Hepatic stellate cell (primary cell): Measurements from ENCODE around the gene PDX1.

Experiments
- DNase-seq: peaks from one replicate; pipeline ENCODE4 v3.0.0; 2011; ENCODE audit warnings: low spot score

PDX1 gene

DNA sequence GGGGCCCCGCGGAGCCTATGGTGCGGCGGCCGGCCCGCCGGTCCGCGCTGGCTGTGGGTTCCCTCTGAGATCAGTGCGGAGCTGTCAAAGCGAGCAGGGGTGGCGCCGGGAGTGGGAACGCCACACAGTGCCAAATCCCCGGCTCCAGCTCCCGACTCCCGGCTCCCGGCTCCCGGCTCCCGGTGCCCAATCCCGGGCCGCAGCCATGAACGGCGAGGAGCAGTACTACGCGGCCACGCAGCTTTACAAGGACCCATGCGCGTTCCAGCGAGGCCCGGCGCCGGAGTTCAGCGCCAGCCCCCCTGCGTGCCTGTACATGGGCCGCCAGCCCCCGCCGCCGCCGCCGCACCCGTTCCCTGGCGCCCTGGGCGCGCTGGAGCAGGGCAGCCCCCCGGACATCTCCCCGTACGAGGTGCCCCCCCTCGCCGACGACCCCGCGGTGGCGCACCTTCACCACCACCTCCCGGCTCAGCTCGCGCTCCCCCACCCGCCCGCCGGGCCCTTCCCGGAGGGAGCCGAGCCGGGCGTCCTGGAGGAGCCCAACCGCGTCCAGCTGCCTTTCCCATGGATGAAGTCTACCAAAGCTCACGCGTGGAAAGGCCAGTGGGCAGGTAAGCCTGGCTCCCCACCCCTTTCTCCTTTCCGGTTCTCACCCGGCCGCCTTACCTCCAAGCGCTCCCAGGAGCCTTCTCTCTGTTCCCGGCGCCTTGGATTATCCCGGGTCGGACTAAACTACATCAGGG lies at the start of gene PDX1:
Gene PDX1 (plus strand): TSS at position 67 of the 743 bp plus-strand sequence. CDS start 139 bp downstream, at position 206.
- no peak for DNase-seq

DNA sequence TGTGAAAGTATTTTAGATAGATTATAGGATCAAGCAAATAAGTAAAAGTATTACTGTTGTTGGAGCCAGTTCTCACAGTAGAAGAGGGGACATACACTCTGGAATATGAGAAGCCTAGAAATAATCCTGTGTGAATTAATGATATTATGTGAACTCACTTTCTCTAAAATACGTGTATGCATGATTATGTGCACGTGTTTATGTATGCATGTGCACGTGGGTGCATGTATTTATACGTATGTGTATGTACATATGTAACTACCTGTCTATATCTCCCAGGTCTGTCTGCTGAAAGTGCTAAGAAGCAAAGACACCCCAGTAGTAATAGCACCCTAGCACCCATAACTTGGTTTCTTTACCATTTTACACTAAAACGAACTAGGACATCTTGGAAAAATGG lies 41.5 kb upstream of the PDX1 start:
- DNase-seq: no peak

DNA sequence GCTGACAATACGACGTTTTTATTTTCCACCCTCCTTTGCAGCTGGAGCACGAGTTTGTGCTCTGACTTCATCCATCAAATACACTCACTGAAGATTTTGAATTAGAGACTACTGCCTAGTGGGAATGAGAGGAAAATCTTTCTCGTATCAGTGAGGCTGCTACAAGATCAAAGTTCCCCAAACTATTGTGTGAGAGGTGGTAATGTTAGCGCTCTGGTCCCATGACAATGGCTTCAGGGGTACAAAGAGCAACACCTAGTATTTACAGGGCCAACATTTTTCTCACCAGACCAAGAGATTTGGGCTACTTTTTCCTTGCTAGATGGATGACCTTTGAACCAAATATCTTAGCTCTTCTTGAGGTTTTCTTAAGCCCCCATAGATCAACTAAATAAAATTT lies 30.3 kb upstream of the PDX1 start:
- no peak for DNase-seq

DNA sequence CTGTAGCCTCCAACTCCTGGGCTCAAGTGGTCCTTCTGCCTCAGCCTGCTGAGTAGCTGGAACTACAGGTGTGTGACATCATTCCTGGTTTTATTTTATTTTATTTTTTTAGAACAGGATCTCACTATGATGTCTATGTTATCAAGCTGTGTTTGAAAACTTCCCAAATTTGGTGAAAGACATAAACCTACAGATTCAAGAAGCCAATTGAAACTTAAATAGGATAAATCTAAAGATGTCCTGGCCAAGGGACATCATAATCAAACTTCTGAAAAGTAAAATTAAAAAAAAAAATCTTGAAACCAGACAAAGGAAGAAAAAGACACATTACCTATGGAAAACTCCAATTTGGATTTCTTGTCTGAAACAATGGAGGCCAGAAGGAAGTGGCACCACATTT lies 23.1 kb upstream of the PDX1 start:
- DNase-seq: no peak

DNA sequence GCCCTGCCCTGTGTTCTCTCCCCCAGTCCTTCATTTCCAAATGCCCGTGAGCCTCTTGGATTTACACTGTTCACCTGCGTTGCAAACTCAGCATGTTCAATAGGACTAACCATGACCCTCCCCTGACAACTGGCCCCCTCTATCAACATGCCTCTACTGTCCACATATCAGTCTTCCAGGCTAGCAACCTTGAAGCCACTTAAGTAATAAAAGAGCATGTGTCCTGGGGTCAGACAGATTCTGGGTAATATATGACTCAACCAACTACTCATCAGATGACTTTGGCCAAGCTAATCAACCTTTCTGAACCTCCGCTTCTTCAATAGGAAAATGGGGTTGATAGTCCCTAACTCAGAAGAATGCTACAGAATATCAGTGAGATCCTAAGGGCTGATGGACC lies 15.1 kb upstream of the PDX1 start:
- DNase-seq: no peak

DNA sequence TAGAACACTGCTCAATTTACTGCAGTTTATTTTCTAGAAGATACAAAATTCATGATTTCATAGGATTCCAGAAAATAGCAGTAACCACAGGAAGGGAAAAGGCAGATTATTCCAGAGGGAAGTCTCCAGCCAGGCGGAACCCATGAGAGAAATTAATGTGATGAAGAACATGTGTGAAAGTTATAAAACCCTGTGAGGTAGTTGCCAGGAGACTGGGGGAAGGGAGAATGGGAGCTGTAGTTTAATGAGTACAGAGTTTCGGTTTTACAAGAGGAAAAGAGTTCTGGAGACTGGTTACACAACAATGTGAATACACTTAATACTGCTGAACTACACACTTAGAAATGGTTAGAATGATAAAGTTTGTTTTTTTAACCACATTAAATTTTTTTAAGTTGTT lies 14.2 kb upstream of the PDX1 start:
- DNase-seq: no peak

DNA sequence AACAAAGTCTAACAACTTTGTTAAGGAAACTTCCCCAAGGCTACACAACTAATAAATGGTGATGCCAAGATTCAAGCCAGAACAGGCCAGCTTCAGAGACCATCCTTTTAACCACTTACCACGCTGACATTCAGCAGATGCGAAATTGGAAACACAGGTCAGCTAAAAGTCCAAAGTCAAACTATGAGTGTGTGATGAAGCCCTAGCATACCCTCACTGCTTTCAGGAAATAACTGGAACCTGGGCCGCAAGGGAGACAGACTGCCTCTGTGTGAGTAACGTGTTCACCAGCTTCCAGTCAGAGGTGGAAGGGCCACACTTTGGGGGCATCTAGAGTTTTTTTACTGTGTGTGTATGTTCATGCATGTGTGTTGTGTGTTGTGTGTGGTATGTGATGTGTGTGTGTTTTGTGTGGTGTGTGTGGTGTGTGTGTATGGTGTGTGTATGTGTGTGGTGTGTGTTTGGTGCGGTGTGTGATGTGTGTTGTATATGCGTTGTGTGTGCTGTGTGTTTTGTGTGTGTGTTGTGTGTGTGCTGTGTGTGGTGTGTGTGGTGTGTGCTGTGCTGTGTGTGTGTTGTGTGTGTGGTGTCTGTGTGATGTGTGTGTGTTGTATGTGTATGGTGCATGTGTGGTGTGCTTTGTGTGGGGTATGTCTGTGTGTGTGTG lies 12.5 kb upstream of the PDX1 start:
- no peak for DNase-seq

DNA sequence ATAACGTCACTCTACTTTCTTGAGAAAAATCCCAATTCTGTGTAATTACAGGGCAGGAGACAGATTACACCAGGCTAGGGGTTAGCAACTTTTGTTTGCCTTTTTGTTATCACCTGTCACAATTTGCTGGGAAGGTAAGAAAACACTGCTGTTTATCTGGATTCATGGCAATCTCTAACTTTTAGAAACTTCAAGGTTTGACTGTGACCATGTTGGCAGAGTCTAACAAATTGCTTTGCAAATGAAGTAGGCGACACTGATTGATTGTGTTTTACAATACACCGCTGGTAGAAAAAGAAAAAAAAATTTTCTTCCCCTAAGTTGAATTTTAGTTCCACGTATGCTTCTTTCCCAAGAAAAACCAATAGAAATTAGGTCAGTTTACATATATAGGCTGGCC lies 10.4 kb upstream of the PDX1 start:
- no peak for DNase-seq

DNA sequence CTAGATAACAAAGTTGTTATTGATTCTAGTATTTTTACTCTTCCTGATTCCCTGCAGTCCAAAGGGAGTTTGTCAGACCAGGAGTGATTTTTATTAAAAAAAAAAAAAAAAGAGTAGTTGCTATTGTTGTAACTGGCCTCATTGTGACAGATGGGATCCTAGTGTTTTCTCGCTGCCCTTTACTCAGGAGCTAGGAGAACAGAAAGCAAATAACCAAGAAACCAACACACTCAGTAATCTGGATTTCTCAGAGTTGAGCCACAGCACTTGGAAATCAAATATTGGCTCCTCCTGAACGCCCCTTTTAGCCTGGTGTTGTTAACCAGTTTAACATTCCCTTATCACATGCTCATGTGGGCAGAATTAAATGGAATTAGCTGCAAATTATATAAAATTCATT lies 8.3 kb upstream of the PDX1 start:
- no peak for DNase-seq

DNA sequence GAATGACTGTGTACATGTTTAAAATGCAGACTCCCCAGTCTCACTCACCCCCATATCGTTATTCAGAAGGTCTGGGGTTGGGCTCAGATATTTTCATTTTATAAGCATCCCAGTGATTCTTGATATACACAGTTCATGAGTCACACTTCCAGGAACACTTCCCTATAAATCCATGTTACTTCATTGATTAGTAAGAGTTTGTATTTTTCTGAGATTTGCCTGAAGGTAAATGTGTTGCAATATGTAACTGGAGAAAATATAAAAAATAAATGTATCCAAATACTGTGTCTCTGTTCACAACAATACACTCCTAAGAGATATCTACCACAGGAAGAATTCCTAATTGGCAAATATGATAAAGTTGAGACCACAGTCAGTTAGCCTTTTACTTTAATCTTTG lies 6.6 kb upstream of the PDX1 start:
- DNase-seq: no peak

DNA sequence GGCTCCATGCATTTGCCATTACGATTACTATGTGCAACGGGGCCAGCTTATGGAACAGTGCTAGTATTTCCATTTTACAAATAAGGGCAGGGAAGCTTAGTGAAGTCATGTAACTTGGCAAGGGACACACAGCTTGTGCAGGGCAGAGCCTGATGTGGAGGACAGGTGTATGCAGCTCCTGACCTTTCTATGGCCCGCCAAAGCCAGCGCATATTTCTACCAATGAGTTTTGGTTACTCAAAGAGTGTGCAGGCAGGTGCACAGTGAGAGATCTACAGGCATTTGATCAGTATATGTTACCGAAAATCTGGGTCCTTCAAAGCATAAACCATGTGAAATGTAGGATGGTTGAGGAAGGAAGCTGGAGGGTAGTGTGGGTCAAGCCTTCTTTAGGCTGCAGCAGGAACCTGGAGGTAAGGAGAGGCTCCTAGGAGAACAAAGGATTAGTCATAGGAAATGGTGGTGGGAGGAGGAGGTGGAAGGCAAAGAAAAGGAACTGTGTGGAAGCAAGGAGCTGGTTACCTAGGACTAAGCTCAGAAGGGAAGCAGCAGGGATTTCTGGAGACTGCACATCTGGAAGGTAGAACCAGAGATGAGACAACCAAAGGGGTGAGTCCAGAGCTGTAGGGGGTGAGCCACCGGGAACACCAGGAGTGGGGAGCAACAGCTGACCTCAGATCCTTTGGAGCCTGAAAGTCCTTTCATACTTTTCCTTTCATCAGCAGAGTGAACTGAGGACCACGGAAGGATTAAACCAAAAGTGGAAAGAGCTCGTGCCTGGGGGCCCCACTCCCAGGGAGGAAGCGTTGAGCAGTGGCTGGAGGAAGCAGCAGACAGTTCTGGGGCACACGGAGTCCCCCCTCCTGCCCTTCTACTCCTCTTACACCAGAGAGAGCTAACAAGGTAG lies 4.2 kb upstream of the PDX1 start:
- no peak for DNase-seq

DNA sequence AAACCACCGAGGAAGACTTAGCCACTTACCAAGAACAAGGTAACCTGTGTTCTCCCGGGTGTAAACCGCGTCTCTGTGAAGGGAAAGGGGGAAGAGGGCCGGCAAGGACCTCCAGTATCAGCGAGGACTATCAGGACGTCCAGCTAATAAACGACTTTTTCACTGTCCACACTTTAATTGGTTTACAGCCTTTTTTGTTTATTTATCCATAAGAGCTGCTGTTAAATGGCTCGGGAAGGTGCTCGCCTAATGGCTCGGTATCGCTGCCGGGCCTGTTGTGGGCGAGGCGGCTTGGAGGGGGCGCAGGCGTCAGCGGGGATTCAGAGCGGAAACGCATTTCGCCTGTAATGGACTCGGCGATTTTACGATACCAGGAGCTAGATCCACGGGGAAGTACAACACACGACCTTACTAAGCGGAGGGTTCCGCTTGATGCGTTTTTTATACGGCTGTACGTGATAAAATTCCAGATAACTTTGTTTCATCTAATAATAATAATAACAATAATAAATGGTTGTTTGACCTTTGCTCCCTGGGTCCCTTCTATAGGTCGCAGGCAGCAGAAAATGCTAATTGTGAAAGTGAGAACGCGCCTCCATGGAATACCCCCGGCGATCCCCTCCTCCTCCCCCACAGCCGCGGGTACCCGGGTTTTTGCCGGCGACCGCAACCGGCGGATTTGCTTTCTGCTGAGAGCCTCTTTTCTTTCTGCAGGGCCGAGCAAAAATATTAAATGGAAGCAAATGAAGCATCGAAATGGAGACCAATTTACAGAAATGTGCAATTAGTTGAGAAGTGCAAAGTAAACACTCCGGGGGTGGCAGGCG lies 2.5 kb upstream of the PDX1 start:
- no peak for DNase-seq

DNA sequence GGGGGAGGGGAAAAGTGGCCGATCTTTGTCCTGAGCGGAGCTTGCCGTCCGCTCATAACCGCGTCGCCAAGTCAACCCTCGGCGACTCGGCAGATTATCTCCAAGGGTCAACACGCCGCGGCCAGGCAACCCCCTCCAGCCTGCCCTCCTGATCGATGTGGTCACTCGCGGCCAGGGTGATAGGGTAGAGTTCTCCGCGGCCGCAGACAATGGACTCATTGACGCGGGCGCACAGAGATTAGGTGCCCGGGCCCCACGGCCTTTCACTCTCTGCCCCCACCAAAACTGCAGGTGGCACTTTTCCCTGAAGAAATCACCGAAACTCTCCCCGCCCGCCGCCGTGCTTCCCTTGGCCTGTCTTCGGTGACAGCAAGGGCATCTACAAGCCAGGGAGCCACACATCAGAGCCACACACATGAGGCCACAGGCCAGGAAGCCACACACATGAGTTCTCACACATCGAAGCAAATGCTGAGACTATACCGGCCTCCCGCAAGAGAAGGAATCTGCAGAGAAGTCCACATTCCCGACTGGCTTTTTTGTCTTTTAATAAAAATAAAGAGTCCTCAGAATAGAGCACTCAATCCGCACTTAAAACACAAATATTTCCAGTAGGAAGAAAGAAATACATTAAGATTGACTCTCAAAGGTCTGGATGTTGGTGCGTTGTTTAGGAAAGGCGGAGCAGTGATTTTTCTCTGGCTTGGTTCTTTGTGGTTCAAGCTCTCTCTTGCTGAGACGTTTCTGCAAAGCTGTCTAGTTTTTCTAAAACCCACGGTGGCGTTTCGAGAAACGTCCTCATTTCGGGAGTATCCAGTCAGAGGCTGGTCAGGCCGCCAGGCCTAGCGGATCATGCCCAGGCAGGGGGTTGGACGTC lies 1.5 kb upstream of the PDX1 start:
- DNase-seq: no peak

DNA sequence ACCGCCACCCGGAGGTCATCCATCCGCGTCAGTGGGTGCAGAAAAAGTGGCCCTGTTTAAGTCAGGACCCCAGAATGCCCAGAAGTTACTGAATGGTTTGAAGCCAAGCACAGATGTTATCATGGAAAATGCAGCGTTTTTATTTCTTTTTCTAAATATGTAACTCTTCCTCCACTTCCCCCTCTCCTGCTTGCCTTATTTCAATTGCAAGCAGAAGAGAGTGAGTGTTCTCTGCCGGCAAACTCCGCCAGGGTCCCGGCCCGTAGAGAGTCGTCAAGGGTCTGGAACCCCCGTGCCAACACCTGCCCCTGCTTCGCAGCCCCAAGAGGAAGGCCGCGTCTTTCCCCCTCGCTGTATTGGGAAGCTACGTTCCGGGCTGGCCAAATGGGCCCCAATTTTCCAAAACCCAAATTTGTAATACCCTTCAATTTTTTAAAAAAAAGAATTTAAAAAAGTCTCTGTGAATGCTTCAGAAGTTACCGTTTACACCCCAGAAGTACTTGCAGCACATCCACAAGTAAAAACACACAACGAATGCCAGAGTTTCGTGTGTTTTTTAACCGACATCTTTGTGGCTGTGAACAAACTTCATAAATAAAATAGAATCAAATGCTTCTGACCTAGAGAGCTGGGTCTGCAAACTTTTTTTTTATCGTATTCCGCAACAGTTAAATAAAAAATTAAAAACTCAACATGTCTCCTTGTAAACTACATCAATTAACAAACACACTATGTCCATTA lies 712 bp upstream of the PDX1 start:
- DNase-seq: no peak

DNA sequence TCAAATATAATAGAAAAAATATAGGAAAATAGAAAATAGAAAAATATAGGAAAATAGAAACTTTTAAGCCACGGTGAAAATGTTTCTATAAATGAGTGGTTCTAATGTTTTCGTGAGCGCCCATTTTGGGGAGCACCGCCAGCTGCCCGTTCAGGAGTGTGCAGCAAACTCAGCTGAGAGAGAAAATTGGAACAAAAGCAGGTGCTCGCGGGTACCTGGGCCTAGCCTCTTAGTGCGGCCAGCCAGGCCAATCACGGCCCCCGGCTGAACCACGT lies 204 bp upstream of the PDX1 start:
- no peak for DNase-seq

DNA sequence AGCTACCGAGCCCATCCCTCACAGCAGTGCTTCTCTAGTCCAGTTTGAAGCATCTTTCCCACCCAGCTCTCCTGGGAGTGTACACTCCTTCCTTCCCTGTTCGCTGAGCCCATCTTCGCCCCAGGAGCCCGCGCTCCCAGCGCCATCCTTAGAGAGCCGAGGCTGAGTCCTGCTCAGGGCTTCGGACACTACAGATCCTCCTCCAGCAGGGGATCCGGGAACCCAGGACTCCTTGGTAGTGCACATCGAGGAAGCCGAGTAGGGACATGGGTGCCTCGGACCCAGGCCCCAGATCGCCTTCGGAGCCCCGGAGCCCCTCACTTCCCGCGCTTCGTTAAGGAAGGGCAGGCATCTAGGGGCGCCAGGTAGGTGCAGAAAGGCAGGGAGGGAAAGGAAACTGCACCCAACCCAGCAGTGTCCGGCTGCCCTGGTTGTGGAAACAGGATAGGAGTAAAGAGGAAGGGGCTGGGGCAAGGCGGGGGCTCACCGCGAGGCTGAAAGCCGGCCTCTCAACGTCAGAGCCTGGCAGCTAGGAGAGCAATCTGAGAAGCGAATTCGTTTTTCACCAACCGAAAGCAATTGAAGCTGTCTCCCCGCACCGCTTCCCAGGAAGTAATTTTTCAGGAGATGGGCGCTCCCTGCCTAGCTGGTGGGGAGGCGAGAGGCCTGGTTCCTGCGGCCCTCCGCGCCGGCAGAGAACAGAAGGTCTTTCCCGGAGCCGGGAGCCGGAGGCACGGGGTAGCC lies 1.0 kb downstream of the PDX1 start:
- peak; percentile 47 for DNase-seq

DNA sequence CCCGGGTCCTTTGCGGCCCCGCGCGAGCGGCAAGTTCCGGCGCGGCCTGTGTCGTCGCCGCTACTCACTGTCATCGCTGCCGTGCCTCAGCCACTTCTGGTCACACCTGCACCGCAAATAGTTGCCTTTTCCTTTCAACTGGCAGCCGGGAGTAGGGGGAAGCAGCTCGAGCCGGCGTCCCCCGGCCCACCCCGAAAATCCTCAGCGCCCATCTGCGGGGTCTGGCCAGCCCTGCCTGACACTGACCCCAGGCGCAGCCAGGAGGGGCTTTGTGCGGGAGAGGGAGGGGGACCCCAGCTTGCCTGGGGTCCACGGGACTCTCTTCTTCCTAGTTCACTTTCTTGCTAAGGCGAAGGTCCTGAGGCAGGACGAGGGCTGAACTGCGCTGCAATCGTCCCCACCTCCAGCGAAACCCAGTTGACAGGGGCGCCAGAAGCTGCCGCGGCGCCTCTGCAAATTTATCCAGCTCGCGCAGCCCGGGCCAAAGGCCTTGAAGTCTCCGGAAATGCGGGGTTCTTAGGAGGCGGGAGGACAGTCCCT lies 1.7 kb downstream of the PDX1 start:
- DNase-seq: no peak

DNA sequence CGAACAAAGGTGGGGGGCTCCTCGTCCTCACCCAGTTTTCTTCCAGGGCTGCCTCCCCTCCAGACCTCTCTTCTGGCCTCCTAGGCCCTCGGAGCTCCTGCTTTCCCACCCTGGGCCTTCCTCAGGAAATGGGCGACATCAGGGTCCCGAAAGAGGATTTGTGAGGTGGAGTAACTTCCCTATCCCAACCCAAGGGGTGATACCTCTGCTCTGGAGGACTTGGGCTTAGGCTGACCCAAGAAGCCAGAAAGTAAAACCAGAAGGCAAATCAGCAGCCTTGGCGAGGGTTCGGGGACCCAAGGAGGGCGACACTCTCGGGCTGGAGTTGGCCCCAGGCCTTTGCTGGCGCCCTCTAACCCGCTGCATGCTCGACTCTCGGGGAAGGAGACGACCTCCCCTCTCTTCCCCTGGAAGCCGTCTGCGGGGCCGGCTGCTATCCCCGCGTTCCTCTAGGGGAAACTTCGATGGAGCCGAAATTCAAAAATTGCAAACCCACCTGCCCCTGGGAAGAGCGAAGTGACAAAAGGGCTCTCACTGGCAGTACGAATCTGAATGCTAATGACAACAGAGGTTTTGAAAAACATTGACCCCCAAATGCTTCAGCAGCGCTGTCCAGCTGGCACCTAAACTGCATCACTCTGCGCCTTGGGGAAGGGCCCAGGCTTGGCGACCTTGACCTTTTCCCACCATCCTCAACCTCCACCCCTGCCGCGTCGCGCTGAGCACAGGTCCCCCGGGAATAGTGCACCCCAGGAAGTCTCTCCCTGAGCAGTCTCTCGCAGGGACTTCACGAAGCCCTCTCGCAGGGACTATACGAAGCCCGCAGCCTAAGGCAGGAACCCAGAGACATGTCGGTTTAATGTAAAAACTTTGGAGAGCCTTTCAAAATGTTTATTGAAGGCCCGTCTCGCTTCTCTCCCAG lies 2.4 kb downstream of the PDX1 start:
- no peak for DNase-seq
